Adrenal gland (tissue), 5 donors: ENCODE measurements around the gene TNRC18.

Experiments used
- POLR2A ChIP-seq, 2 donors: fragments of 450-650 bp; IDR thresholded peaks; one replicate each; pipeline ENCODE4 v1.6.1; 2017; ENCODE audit warnings: antibody characterized with exemption in 2 of 2, mild to moderate bottlenecking in 2 of 2, moderate library complexity in 1 of 2
- TF ChIP-seq, protein P1 (sequence below), 6 experiments: fragments of 450-650 bp in 4 of 6; fragments of 200-600 bp in 2 of 6; sonication (generic) in 1 of 6; IDR thresholded peaks; 1 replicate in 5 of 6; 2 replicates in 1 of 6; pipeline versions ENCODE4 v1.5.1 to v1.8.0; 2016 to 2021; ENCODE audit warnings: antibody characterized with exemption in 6 of 6, mild to moderate bottlenecking in 2 of 6, moderate library complexity in 1 of 6
- donor health status: DM: no; HTN: no; CAD: no.

DNA sequence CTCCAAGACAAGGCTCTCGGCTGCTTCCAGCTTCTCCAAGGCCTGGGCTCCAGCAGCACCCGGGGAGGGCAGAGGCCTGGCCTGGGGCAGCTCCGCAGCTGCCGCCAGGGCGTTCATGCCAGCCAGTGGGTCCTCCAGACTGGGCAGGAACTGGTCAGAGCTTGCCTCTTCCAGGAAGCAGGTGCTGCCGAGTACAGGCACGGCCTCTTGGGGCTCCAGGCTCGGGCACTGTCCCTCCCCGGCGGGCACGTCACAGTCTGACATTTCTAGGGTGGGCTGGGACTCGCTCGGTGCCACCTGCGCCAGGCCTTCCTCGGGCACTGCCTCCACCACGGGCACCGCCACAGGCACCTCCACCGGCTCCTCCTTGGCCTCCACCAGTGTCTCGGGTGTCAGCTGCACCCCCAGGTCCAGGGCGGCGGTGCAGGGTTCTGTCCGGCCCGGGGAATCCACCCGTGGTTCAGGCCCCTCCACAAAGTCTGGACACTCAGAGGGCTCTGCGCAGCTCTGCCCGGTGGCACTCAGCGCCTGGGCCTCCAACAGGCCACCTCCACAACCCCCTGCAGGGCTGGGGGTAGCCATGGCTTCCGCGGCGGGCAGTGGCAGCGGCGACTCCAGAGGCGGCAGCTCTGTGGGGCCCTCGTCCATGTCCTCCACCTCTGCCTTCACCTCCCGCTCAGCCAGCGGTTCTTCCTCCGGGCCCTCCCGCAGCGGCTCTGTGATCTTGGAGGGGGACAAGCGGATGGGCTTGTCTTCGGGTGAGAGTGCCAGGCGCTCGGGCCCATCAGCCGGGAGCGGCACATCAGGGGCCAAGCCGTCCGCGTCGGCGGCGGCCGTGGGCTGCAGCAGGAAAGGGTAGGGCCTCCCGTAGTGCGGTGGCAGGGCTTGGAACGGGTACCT, 52.9 kb downstream of the TNRC18 start:
- no peak for TF ChIP-seq POLR2A (IDR thresholded peaks at IDR 0.05)
- TF ChIP-seq, protein P1, sequence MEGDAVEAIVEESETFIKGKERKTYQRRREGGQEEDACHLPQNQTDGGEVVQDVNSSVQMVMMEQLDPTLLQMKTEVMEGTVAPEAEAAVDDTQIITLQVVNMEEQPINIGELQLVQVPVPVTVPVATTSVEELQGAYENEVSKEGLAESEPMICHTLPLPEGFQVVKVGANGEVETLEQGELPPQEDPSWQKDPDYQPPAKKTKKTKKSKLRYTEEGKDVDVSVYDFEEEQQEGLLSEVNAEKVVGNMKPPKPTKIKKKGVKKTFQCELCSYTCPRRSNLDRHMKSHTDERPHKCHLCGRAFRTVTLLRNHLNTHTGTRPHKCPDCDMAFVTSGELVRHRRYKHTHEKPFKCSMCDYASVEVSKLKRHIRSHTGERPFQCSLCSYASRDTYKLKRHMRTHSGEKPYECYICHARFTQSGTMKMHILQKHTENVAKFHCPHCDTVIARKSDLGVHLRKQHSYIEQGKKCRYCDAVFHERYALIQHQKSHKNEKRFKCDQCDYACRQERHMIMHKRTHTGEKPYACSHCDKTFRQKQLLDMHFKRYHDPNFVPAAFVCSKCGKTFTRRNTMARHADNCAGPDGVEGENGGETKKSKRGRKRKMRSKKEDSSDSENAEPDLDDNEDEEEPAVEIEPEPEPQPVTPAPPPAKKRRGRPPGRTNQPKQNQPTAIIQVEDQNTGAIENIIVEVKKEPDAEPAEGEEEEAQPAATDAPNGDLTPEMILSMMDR (IDR thresholded peaks at IDR 0.05): no peak
